SK-N-MC (cell line): ENCODE results near the gene LRPAP1.

Experiments
- DNase-seq: peaks from one replicate; pipeline ENCODE4 v3.0.0-alpha.2; 2011; ENCODE audit warnings: low read depth, low spot score
- H3K27ac ChIP-seq: fragments of 200-600 bp; sonication (generic); 2 replicates; pipeline ENCODE4 v1.5.1; 2016; ENCODE audit warnings: mixed run types
- H3K36me3 ChIP-seq: fragments of 200-600 bp; sonication (generic); 2 replicates; pipeline ENCODE4 v1.6.1; 2017; ENCODE audit warnings: antibody characterized with exemption, low read length, mixed read lengths; ENCODE audit not compliant: insufficient read depth
- H3K4me3 ChIP-seq: fragments of 200-600 bp; sonication (generic); 2 replicates; pipeline ENCODE4 v1.5.1; 2016
- H3K9ac ChIP-seq: fragments of 200-600 bp; sonication (generic); 2 replicates; pipeline ENCODE4 v1.8.0; 2017; ENCODE audit warnings: mixed run types, mixed read lengths; ENCODE audit not compliant: insufficient read length
- H3K9me3 ChIP-seq: fragments of 200-600 bp; sonication (generic); 2 replicates; pipeline ENCODE4 v1.6.1; 2017; ENCODE audit warnings: low read depth, mild to moderate bottlenecking, antibody characterized with exemption, low read length, moderate library complexity, mixed read lengths
- EZH2 ChIP-seq: fragments of 200-600 bp; sonication (generic); IDR thresholded peaks from one replicate; pipeline ENCODE4 v1.6.1; 2017; ENCODE audit warnings: antibody characterized with exemption
- FOXP2 ChIP-seq: optimal IDR thresholded peaks from 2 replicates; pipeline ENCODE3; 2011; ENCODE audit warnings: mild to moderate bottlenecking, moderate library complexity; ENCODE audit not compliant: insufficient read depth; ENCODE audit errors: extremely low read length, control extremely low read depth
- POLR2AphosphoS5 ChIP-seq: IDR thresholded peaks from 2 replicates; pipeline ENCODE4 v1.6.1; 2012; ENCODE audit warnings: mild to moderate bottlenecking, low read depth, low read length, borderline replicate concordance

Gene LRPAP1

GRCh38 chr4:3482707-3483106 lies 49.5 kb downstream of the LRPAP1 start:
- H3K27ac ChIP-seq: no peak overlapping the region
- TF ChIP-seq EZH2: no peak
- no peaks in the 10 kb centered on the region for H3K9me3 ChIP-seq
- H3K9ac ChIP-seq: no peak overlapping the region
- H3K4me3 ChIP-seq: no peak overlapping the region
- no peak for DNase-seq
- H3K36me3 ChIP-seq: no peaks in the 10 kb centered on the region

- DNase-seq: no peak
- Histone ChIP-seq H3K27ac (no peak overlapping the region), H3K4me3 (no peak overlapping the region), H3K9ac (no peak overlapping the region), H3K9me3 (no peaks in the 10 kb centered on the region), H3K36me3 (no peaks in the 10 kb centered on the region)
- no peak for TF ChIP-seq FOXP2
- TF ChIP-seq POLR2AphosphoS5: no peak
- no peak for TF ChIP-seq EZH2
Measured at GRCh38 chr4:3481783-3482393, 50.3 kb downstream of the LRPAP1 start.

- H3K36me3 ChIP-seq: no peaks in the 10 kb centered on the region
- DNase-seq: no peak
- no peaks in the 10 kb centered on the region for H3K9me3 ChIP-seq
- H3K9ac ChIP-seq: no peak overlapping the region
- no peak overlapping the region for H3K4me3 ChIP-seq
- TF ChIP-seq FOXP2 (no peak), EZH2 (no peak), POLR2AphosphoS5 (no peak)
- H3K27ac ChIP-seq: no peak overlapping the region
Measured at GRCh38 chr4:3481113-3481531, 51.1 kb downstream of the LRPAP1 start.

GRCh38 chr4:3480528-3481112 lies 51.6 kb downstream of the LRPAP1 start:
- no peak for TF ChIP-seq EZH2
- TF ChIP-seq FOXP2: no peak
- TF ChIP-seq POLR2AphosphoS5: no peak
- H3K4me3 ChIP-seq: no peak overlapping the region
- no peak overlapping the region for H3K9ac ChIP-seq
- H3K36me3 ChIP-seq: no peaks in the 10 kb centered on the region
- no peaks in the 10 kb centered on the region for H3K9me3 ChIP-seq
- H3K27ac ChIP-seq: no peak overlapping the region
- no peak for DNase-seq

GRCh38 chr4:3479358-3480101 lies 52.7 kb downstream of the LRPAP1 start:
- no peak for DNase-seq
- Histone ChIP-seq H3K27ac (no peak overlapping the region), H3K36me3 (no peaks in the 10 kb centered on the region), H3K9ac (no peak overlapping the region), H3K9me3 (no peaks in the 10 kb centered on the region), H3K4me3 (no peak overlapping the region)
- no peak for TF ChIP-seq POLR2AphosphoS5
- TF ChIP-seq FOXP2: no peak
- TF ChIP-seq EZH2: no peak

GRCh38 chr4:3478446-3479357 lies 53.5 kb downstream of the LRPAP1 start:
- H3K27ac ChIP-seq: no peak overlapping the region
- no peak for DNase-seq
- no peaks in the 10 kb centered on the region for H3K36me3 ChIP-seq
- H3K9ac ChIP-seq: no peak overlapping the region
- TF ChIP-seq POLR2AphosphoS5 (no peak), EZH2 (no peak), FOXP2 (no peak)
- H3K4me3 ChIP-seq: no peak overlapping the region
- H3K9me3 ChIP-seq: no peaks in the 10 kb centered on the region

- no peak overlapping the region for H3K27ac ChIP-seq
- no peak for TF ChIP-seq POLR2AphosphoS5
- no peak for TF ChIP-seq EZH2
- TF ChIP-seq FOXP2: no peak
- no peaks in the 10 kb centered on the region for H3K9me3 ChIP-seq
- H3K4me3 ChIP-seq: no peak overlapping the region
- DNase-seq: no peak
- no peaks in the 10 kb centered on the region for H3K36me3 ChIP-seq
- no peak overlapping the region for H3K9ac ChIP-seq
Measured at GRCh38 chr4:3477750-3478430, 54.3 kb downstream of the LRPAP1 start.
